SK-N-SH (cell line): ENCODE measurements around the gene ATOSB. TPM values are rescaled to one million over a fixed set of nuclear protein-coding genes. Genes with fewer than 3 reads are reported as not detected.

Experiments used
- CTCF ChIA-PET: fragments of 300-600, 350-600 bp; formaldehyde crosslinking; extraction: SDS; loops from one replicate; lab custom pipeline; 2021; lab: Yijun Ruan, JAX
- POLR2A ChIA-PET: fragments of 350-600 bp; sonication (Branson Sonifier 250); formaldehyde crosslinking; extraction: SDS; loops from one replicate; lab custom pipeline; 2020; ENCODE audit warnings: antibody characterized with exemption, inconsistent platforms; lab: Yijun Ruan, JAX
- DNase-seq: peaks from one replicate; pipeline ENCODE4 v3.0.0; 2012
- H2AFZ ChIP-seq: fragments of 200-600 bp; sonication (generic); 2 replicates; pipeline ENCODE4 v1.8.1; 2016; ENCODE audit warnings: antibody characterized with exemption, mild to moderate bottlenecking, low read depth
- H3F3A ChIP-seq: fragments of 200-600 bp; sonication (generic); replicated peaks from 2 replicates; pipeline ENCODE3; 2016; ENCODE audit warnings: antibody characterized with exemption, mild to moderate bottlenecking; ENCODE audit not compliant: insufficient read depth
- H3K27ac ChIP-seq, 2 experiments: fragments of 200-500 bp in 1 of 2; fragments of 200-600 bp in 1 of 2; sonication (Bioruptor generic) in 1 of 2; sonication (generic), shearing (Covaris generic) in 1 of 2; 2 replicates each; pipeline versions ENCODE4 v1.5.1 to v1.6.1; 2014 to 2016; ENCODE audit warnings: low read depth in 2 of 2, inconsistent platforms in 1 of 2, low read length in 1 of 2, mild to moderate bottlenecking in 1 of 2, mixed read lengths in 1 of 2
- H3K27me3 ChIP-seq: fragments of 200-600 bp; sonication (generic), shearing (Covaris generic); 2 replicates; pipeline ENCODE4 v1.6.1; 2016; ENCODE audit warnings: mixed run types; ENCODE audit not compliant: insufficient read depth
- H3K36me3 ChIP-seq, 2 experiments: fragments of 200-500 bp in 1 of 2; fragments of 200-600 bp in 1 of 2; sonication (Bioruptor generic) in 1 of 2; sonication (generic) in 1 of 2; replicated peaks in 1 of 2; 2 replicates each; pipeline versions ENCODE3 to v1.5.1; 2014 to 2016; ENCODE audit warnings: low read length in 1 of 2, mild to moderate bottlenecking in 1 of 2; ENCODE audit not compliant: insufficient read depth in 2 of 2, control insufficient read depth in 1 of 2
- H3K4me1 ChIP-seq, 2 experiments: fragments of 200-500 bp in 1 of 2; fragments of 200-600 bp in 1 of 2; sonication (Bioruptor generic) in 1 of 2; sonication (generic), shearing (Covaris generic) in 1 of 2; 2 replicates each; pipeline versions ENCODE4 v1.5.1 to v1.6.1; 2014 to 2016; ENCODE audit warnings: low read depth in 1 of 2, low read length in 1 of 2, mixed run types in 1 of 2; ENCODE audit not compliant: insufficient read depth in 2 of 2, control insufficient read depth in 1 of 2
- H3K4me2 ChIP-seq: fragments of 200-600 bp; sonication (generic), shearing (Covaris generic); 2 replicates; pipeline ENCODE4 v1.6.1; 2017; ENCODE audit warnings: mixed run types
- H3K4me3 ChIP-seq, 2 experiments: fragments of 200-500 bp in 1 of 2; fragments of 200-600 bp in 1 of 2; sonication (Bioruptor generic) in 1 of 2; sonication (generic), shearing (Covaris generic) in 1 of 2; 2 replicates each; pipeline versions ENCODE4 v1.5.1 to v1.8.1; 2014 to 2016; ENCODE audit warnings: low read depth in 2 of 2, inconsistent platforms in 1 of 2, low read length in 1 of 2, mild to moderate bottlenecking in 1 of 2, mixed read lengths in 1 of 2, moderate library complexity in 1 of 2
- H3K79me2 ChIP-seq: fragments of 200-600 bp; sonication (generic); 2 replicates; pipeline ENCODE4 v1.8.1; 2017; ENCODE audit warnings: mild to moderate bottlenecking; ENCODE audit not compliant: insufficient read depth
- H3K9ac ChIP-seq: fragments of 200-600 bp; sonication (generic); 2 replicates; pipeline ENCODE4 v1.6.1; 2017; ENCODE audit warnings: mixed run types
- H3K9me2 ChIP-seq: fragments of 200-600 bp; sonication (generic); 2 replicates; pipeline ENCODE4 v1.6.1; 2017; ENCODE audit warnings: mixed run types
- H3K9me3 ChIP-seq: fragments of 200-600 bp; sonication (generic); 2 replicates; pipeline ENCODE4 v1.6.1; 2017; ENCODE audit warnings: mixed run types, mild to moderate bottlenecking, moderate library complexity
- H4K20me1 ChIP-seq: fragments of 200-600 bp; sonication (generic); 2 replicates; pipeline ENCODE4 v1.6.1; 2017; ENCODE audit warnings: mild to moderate bottlenecking, mixed run types; ENCODE audit not compliant: insufficient read depth
- CHD2 ChIP-seq: fragments of 150-350 bp; IDR thresholded peaks from 2 replicates; pipeline ENCODE4 v1.6.1; 2018; ENCODE audit warnings: low read length; ENCODE audit not compliant: partially characterized antibody
- CTCF ChIP-seq: fragments of 200-600 bp; sonication (generic); IDR thresholded peaks from 2 replicates; pipeline ENCODE4 v1.6.1; 2017; ENCODE audit warnings: antibody characterized with exemption, mild to moderate bottlenecking, moderate library complexity
- EP300 ChIP-seq, 2 experiments: IDR thresholded peaks; 2 replicates each; pipeline versions ENCODE4 v1.4.0 to v1.6.1; 2012; ENCODE audit warnings: borderline replicate concordance in 1 of 2, low read depth in 1 of 2, low read length in 1 of 2
- GATA2 ChIP-seq: sonication (generic); formaldehyde crosslinking; IDR thresholded peaks from 2 replicates; pipeline ENCODE4 v1.5.0; 2020; ENCODE audit warnings: mild to moderate bottlenecking, missing genetic modification reagents
- IRF3 ChIP-seq: fragments of 150-350 bp; IDR thresholded peaks from 2 replicates; pipeline ENCODE4 v1.6.1; 2016; ENCODE audit warnings: mild to moderate bottlenecking, low read depth, low read length
- POLR2AphosphoS5 ChIP-seq: IDR thresholded peaks from 2 replicates; pipeline ENCODE4 v1.6.1; 2012; ENCODE audit warnings: low read depth, low read length
- RAD21 ChIP-seq: IDR thresholded peaks from 2 replicates; pipeline ENCODE4 v1.6.1; 2012; ENCODE audit warnings: mild to moderate bottlenecking, low read length
- RFX5 ChIP-seq: IDR thresholded peaks from 2 replicates; pipeline ENCODE4 v1.6.1; 2012; ENCODE audit warnings: mild to moderate bottlenecking, improper control_type of control experiment, low read length
- SMC3 ChIP-seq: IDR thresholded peaks from 2 replicates; pipeline ENCODE4 v1.6.1; 2012; ENCODE audit warnings: low read depth, low read length, improper control_type of control experiment
- WGBS: methylation state at CpG from one replicate; pipeline ENCODE4 v1.1.6; 2017; ENCODE audit warnings: low lambda C conversion rate; 5-methylcytosine and 5-hydroxymethylcytosine counted together
- polyA plus RNA-seq, 3 experiments: library from polyadenylated mRNA; depleted of rRNA; stranded (reverse); fragments of >200 nt; gene quantifications; 2 replicates each; pipeline ENCODE4 v1.2.3, GENCODE V29; 2012

ATOSB gene
- polyA plus RNA-seq, 1 of the 3 experiments (the other 2 are of a cell fraction) = 42.6 TPM

- H3F3A ChIP-seq = peaks cover 4% of the 10 kb centered on the region
- no peaks in the 10 kb centered on the region for H4K20me1 ChIP-seq
- ChIA-PET POLR2A (interaction anchor here (2.1 kb wide), 1 partner anchor 49 kb away, joined by 8 read pairs; no protein-coding TSS in a partner anchor), CTCF (interaction anchor here (1.0 to 3.2 kb wide), 3 partner anchors 19 to 96 kb away, joined by 3 to 17 read pairs (median 14); no protein-coding TSS in a partner anchor)
- WGBS = 76% methylated on average over 3 of the region's 3 CpGs
- H3K4me2 ChIP-seq = peak overlapping the region; percentile 78
- peaks cover 3% of the 10 kb centered on the region; the same call in 1 of the 2 replicates for H3K79me2 ChIP-seq
- TF ChIP-seq EP300 (IDR thresholded peaks at IDR 0.05; ENCODE audit: borderline replicate concordance in 1 of 2, low read depth in 1 of 2, low read length in 1 of 2) (no peak), POLR2AphosphoS5 (no peak), CHD2 (no peak), SMC3 (no peak), IRF3 (no peak), CTCF (no peak), RAD21 (no peak)
- peaks cover 3 to 5% of the 10 kb centered on the region in 2 experiments; a peak in 1 of 4 replicates for H3K4me1 ChIP-seq
- no peaks in the 10 kb centered on the region for H3K9me3 ChIP-seq
- H2AFZ ChIP-seq = 0 out of 2 replicates have a peak overlapping the region, but pooled peaks have one; percentile 84
- no peaks in the 10 kb centered on the region for H3K36me3 ChIP-seq
- no peak overlapping the region for H3K27ac ChIP-seq
- no peak for DNase-seq
- peak overlapping the region; percentile 11 to 86; a peak in 2 of 4 replicates for H3K4me3 ChIP-seq
- H3K9me2 ChIP-seq = no peaks in the 10 kb centered on the region
- no peak overlapping the region for H3K9ac ChIP-seq
- H3K27me3 ChIP-seq = no peaks in the 10 kb centered on the region
Measured at GRCh38 chr9:35163413-35163812, 47.8 kb upstream of the ATOSB start.

GRCh38 chr9:35162605-35163315 lies 47.1 kb upstream of the ATOSB start:
- H3K9me2 ChIP-seq = no peaks in the 10 kb centered on the region
- peaks cover 3% of the 10 kb centered on the region; the same call in 1 of the 2 replicates for H3K79me2 ChIP-seq
- H3K9me3 ChIP-seq = no peaks in the 10 kb centered on the region
- peak; percentile 17 for DNase-seq
- peak overlapping the region; percentile 84 for H2AFZ ChIP-seq
- peak overlapping the region; percentile 78 for H3K4me2 ChIP-seq
- CTCF ChIA-PET = interaction anchor here (0.7 to 3.2 kb wide), 6 partner anchors 13 to 238 kb away, joined by 3 to 17 read pairs (median 3); no protein-coding TSS in a partner anchor
- no peaks in the 10 kb centered on the region for H3K27me3 ChIP-seq
- peak overlapping the region; percentile 56 for H3K9ac ChIP-seq
- H3F3A ChIP-seq = peaks cover 4% of the 10 kb centered on the region
- TF ChIP-seq RFX5 (no peak), GATA2 (CRISPR knock-in tag) (peak; percentile 16; the same call in 1 of the 2 replicates)
- H3K4me1 ChIP-seq = peaks cover 3 to 5% of the 10 kb centered on the region in 2 experiments; a peak in 1 of 4 replicates
- POLR2A ChIA-PET = interaction anchor here (2.1 kb wide), 1 partner anchor 48 kb away, joined by 8 read pairs; no protein-coding TSS in a partner anchor
- WGBS = 22% methylated on average over 11 of the region's 11 CpGs
- peak overlapping the region; percentile 46 to 88; a peak in 3 of 4 replicates for H3K27ac ChIP-seq
- H4K20me1 ChIP-seq = no peaks in the 10 kb centered on the region
- no peaks in the 10 kb centered on the region for H3K36me3 ChIP-seq
- H3K4me3 ChIP-seq = peak overlapping the region; percentile 70 to 86
